ENCODE measurements around the gene CSPG5.

CSPG5 gene

GRCh38 chr3:47586746-47587145, 8.1 kb upstream of the CSPG5 start:
- no peak for FAIRE-seq

- no peak for FAIRE-seq
These were observed 4.8 kb upstream of the CSPG5 start for GRCh38 chr3:47583320-47584075.

DNA sequence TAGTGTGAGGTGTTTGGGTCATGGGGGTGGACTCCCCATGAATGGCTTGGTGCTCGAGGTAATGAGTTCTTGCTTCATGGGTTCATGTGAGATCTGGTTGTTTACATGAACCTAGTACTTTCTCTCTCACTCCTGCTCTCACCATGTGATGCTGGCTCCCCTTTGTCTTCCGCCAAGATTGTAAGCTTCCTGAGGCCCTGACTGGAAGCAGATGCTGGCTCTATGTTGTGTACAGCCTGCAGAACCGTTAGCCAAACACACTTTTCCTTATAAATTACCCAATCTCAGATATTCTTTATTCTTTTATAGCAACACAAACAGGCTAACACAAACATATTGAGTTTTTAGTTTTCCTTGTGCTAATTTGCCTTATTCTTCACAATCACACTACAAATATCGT, 3.2 kb upstream of the CSPG5 start:
- no peak for FAIRE-seq

GRCh38 chr3:47581422-47581821, 2.8 kb upstream of the CSPG5 start:
- FAIRE-seq = no peak

DNA sequence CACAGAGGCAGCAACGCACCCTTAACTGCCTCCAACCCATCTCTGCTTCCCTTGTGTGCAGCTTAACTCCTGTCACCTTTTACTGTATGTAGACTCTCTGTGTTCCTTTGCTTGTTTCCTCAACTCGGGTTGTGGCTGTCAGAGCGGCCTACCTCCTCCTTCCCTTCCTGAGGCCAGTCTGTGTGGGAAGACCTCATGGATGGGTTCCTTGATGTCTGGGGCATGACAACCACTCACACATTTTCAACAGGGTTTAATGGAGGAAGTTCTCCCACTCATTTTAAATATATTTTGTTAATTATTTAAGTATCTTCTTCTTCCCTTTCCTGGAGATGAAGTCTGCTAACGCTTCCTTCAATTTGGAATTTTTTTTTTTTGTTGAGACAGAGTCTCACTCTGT, 1.8 kb upstream of the CSPG5 start:
- no peak for FAIRE-seq

DNA sequence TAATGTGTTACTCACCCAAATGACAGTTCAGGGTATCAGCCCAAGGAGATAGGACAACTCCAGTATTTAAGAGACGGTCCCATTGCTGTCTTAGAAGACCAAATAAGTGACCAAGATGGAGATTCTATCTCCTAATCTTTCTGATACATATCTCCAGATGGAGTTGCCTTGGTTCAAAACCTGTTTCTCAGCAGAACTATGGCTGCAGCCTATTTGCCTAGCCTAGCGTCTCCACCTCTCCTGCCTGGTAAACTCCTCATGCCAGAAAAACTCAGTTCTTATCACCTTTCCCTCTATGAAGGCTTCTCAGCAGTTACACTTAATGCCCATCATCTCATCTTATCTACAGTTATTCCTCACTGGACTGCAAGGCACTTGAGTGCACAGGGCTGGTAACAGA, 1.2 kb upstream of the CSPG5 start:
- FAIRE-seq = no peak

DNA sequence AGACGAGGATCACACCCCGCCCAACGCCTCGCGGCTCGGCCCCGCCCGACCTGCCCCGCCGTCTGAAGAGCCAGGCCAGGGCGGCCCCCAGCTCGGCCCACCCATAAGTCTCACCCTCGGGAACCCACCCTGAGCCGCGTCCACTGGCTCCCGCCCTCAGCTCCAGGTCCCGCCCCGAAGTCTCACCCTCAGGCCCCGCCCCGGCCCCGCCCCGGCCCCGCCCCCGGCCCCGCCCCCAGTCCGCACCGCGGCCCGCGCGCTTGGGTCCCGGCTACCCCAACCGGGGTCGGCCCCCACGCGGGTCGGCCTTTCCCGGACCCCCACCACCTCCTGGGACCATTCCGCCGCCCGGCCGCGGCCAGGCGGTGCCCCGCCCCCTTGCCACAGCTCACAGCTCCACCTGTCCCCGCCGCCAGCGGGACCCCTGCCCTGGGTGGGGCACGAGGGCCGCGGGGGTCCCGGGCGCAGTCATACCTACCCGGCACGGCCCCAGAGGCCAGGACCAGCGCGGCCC, 489 bp downstream of the CSPG5 start:
- no peak for FAIRE-seq

DNA sequence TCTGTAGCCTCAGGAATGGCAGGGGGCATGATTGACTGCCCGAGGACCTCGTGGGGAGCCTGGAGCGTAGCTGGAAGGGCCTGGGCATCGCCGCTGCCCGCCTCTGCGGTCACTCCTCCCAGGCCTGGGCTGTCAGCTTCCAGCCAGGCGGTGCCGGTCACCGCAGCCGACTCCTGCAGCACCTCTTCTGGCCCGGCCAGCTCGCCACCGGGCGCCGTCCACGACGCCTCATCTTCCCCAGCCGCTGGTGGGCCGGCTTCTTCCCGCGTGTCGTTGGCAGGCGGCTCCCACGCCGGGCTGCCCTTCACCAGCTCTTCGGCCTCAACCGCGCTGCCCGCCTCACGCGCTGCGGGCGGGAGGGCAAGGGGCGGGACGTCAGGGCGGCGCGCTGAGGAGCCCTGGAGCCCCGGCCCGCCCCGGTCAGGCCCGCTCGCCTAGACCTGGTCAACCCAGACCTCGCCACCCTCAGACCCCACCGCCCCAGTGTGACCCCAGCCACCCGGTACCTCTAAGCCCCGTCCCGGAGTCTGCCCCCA, 1.0 kb downstream of the CSPG5 start:
- no peak for FAIRE-seq

DNA sequence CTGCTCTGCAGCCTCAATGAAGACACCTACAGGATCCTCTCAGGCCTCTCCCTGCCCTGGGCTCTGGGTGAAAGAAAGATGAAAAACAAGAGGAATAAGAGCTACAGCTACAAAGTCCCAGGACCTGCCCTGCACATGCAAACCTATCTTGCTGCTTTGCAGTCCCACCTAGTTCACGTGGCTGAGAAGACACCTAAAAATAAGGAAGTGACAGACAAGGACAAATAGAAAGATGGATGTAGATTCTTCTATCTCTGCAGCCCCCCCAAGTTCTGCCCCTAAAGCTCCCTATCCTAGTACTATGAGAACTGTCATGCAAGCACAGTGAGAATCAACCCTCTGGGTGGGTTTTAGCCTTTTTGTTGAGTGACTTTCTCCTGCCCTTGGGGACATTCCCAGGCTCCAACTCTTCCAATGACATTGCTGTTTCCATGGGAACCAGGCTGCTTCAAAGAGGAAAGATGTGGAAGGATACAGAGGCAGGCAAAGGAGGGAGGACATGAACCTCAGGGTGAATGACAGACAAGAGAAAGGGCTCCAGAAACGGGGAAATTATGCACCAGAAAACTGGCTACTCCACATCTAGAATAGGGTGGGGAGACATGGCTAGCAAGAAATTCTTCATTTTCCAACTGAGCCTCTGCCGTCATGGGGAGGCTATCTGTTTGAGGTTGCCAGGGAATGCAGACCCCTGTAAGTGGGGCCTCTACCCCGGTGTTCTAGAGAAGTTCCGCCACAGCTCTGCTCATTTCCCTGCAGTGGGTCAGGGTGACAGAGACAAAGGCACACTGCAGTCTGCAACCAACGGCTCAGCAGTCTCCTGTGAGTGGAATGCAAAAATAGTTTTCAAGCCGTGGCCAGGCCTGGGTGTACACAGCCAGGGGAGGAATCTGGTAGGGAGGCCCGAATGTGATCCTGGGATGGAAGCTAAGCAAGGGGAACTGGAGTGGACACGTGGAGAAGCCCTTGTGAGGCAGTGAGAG, 5.2 kb downstream of the CSPG5 start:
- FAIRE-seq = no peak

GRCh38 chr3:47571391-47572175, 7.1 kb downstream of the CSPG5 start:
- FAIRE-seq = no peak

- no peak for FAIRE-seq
These were observed 9.8 kb downstream of the CSPG5 start for GRCh38 chr3:47568901-47569300.

DNA sequence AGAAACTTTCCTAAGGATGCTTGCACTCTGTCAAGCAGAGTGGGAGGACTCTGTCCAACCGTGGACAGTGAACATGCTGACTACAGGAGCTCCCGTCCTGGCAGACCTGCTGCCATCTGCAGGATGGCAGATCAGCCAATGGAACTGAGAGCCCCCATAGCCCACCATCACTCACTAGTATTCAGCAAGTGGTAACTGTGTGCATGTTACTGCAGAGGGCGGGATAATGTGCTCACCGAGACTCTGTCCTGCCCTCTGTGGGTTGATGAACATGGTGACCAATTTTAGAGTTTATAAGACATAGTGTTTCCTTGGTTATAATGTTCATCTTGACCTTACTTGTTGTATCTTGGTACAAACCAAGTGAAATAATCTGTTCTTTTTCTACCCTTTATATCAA, 11.5 kb downstream of the CSPG5 start:
- no peak for FAIRE-seq

- no peak for FAIRE-seq
These were observed 12.0 kb downstream of the CSPG5 start for GRCh38 chr3:47566667-47567066.

DNA sequence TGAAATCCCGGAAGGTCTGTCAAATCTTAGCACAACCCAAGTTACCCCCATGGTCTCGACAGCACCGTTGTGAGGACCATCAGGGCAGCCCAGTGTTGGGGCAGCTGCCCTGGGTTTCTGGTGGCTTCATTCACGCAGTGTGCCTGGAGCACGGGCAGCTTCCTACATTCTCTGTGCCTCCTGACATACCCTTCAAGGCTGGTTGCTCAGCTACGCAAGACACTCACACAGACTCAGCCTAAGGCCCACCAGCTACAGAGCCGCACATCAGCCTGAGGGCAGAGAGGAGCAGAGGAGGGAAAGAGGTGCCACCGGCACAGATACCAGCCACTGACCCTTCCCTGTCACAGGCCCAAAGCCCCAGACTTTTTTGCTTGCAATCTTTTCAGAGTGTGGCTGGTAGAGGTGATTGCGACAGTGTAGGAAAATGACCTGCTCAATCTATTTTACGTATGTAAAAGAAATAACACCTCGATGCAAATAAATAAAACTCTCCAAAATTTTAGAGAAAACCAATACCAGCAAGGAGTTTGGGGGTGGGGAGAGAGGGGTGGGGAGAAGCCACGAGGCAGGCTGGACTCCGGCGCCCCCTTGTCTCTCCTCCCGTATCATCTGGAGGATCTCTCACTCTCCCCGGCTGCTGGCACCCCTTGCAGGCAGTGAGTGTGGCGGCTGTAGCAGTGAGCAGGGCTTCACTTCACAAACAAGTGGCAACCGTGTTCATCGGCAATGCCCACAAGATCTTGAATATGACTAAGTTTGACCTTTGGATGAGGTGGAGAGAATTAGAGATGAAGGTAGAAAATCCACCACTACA, 12.7 kb downstream of the CSPG5 start:
- FAIRE-seq = no peak

DNA sequence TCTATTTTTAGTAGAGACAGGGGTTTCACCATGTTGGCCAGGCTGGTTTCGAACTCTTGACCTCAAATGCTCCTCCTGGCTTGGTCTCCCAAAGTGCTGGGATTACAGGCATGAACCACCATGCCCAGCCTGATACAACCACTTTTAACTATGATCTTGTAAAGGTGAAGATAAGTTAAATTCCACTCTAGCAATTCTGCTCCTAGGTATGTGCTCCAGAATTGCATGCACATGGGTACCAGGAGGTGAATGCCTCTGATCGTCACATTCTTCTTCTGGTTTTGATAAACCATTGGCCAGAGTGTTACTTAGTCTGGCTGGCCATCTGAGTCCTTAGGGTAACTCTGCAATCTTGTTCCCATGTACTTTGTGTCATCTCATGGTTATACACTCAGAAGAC, 22.3 kb downstream of the CSPG5 start:
- no peak for FAIRE-seq

- FAIRE-seq = no peak
These were observed 24.3 kb downstream of the CSPG5 start for GRCh38 chr3:47554335-47554734.

DNA sequence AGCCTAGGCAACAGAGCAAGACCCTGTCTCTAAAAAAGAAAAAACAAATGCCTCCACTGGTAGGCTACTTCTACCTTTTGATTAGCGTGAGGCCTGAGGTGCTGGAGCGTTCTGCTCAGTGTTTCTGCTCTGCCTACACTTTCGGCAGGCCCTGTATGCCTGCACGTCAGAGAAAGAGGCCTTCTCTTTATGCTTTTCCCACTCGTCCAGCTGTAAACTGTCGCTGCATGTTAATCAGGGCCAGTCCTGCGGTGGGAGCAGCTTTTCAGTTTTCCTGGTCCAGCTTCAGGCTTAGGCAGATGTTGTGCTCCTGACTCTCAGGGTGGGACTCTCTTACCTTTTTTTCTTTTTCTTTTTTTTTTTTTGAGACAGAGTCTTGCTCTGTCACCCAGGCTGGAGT, 25.3 kb downstream of the CSPG5 start:
- FAIRE-seq = no peak

DNA sequence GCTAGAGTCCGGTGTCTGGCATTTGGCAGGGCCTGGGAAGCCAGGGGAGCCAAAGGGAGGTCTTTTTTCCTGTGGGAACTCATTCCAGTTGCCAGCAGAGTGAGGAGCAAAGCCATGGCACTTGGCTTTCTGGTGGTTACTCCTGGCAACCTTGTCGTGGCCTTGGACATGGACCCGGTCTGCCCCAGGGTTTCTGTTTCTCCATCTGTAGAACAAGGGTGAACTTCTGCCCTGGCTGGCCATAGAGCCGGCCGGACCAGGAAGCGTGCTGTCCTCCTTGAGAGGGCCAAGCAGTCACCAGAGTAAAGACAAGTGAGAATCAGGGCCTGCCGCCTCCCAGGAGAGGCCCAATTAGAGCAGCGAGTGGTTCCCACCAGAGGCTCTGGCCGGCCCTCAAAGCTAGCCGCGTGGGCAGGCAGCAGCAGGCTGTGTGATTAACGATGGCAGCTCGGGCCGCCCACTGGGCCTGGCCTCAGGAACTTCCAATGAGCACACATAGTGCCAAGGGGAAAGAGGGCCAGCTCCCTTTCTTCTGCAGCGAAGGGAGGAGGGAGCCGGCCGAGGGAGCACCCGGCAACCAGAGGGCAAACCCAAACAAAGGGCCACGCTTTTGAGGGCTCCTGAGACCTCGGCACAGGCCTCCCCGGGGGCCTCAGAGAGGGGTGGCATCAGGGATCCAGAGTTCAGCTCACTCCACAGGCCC, 36.0 kb downstream of the CSPG5 start:
- no peak for FAIRE-seq

DNA sequence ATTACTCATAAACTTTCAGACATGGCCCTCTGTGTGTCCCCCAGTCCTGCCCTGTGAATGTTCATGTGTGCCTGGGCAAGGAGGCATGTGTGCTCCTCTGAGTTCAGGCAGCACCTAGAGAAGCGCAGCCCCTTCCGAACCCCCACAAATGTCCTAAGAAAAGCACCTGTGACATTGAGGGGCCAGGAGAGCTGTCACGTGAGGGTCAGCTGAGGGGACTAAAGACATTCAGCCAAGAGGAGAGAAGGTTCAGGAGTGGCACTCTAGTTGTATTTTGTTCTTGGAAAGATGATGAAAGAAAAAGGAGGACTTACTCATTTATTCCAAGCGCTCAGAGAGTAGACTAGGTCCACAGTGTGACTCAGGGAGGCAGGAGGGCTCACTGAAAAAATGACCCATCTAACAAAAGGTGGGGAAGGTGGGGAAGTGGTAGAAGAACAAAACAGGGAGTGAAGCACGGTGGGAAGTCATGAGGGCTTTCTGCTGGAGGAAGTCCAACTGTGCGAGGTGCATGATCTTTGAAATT, 37.0 kb downstream of the CSPG5 start:
- FAIRE-seq = no peak

DNA sequence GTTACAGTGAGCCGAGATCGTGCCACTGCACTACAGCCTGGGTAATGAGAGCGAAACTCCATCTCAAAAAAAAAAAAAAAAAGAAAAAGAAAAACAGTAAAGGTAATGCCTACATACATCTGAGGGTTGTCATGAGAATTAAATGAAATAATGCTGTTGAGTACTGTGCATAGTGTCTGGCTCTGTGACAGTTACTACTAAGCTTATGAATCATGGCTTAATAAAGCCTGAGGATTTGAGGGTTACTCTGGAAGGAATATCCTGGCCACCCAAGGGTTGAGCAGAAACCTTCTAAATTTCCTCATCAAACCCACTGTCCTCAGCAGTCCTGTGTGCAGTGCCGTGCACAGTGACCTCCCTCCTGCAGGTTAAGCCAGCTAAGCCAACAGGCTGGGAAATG, 38.4 kb downstream of the CSPG5 start:
- no peak for FAIRE-seq

DNA sequence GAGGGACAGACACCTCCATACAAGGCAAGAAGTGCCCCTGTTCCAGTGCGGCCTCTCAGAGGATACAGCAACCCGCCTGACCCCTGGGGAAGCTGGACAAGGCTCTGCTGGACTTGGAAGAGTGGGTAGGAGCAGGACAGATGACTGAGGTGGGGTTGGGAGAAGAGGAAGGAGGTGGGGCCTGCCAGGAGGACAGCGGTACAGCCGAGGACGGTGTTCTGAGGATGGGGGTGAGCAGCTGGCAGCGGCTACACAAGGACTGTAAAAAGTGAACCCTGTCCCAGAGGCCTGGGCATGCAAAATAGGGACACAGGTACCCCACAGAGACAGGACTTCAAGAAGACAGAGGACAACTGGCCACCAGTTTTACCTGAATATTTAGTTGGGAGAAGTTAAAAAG, 41.7 kb downstream of the CSPG5 start:
- FAIRE-seq = no peak
